GM12801 (cell line): ENCODE data around the gene CHCHD5.

Source experiments
- TF ChIP-seq, protein P1 (sequence below): IDR thresholded peaks from one replicate; pipeline ENCODE4 v1.5.1; 2011; ENCODE audit warnings: control low read depth; ENCODE audit not compliant: insufficient read length; ENCODE audit errors: extremely low read depth

Gene CHCHD5, protein sequence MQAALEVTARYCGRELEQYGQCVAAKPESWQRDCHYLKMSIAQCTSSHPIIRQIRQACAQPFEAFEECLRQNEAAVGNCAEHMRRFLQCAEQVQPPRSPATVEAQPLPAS

DNA sequence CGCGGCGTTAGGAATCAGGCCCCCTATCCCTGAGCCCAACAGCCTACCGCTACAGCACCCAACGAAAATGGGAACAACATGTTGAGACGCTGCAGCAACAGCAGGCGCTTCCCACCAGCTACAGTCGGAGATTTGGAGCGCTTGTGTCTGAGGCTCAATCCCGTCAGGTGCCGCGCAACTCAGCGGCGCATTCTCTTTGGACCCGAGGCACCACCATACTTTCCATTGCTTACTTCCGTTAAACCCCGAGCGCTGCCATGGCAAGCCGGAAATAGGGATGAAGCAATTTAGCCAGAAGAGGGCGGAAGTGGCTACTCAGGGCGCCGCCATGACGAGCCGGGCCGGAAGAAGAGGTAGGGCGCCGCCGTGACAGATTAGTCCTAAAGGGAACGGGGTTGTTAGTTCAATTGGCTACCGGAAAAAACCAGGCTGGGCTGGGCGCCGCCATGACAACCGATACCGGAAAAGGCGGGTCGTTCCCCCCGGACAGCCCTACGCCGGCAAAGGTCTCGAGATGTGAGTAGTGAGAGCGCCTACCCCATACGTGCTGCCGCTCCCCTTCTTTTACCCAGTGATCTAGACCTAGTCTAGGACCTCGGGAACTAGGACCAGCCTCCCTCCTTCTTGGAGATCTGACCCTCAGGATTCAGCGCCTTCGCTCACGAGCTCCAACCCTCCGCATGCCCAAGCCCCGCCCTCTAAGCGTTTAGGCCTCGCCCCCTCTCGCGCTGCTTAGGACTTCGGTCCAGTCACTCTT lies at the start of gene CHCHD5:
Gene CHCHD5 (plus strand): TSS at position 476 of the 757 bp plus-strand sequence. CDS start 39 bp downstream, at position 515.
- TF ChIP-seq, protein P1, sequence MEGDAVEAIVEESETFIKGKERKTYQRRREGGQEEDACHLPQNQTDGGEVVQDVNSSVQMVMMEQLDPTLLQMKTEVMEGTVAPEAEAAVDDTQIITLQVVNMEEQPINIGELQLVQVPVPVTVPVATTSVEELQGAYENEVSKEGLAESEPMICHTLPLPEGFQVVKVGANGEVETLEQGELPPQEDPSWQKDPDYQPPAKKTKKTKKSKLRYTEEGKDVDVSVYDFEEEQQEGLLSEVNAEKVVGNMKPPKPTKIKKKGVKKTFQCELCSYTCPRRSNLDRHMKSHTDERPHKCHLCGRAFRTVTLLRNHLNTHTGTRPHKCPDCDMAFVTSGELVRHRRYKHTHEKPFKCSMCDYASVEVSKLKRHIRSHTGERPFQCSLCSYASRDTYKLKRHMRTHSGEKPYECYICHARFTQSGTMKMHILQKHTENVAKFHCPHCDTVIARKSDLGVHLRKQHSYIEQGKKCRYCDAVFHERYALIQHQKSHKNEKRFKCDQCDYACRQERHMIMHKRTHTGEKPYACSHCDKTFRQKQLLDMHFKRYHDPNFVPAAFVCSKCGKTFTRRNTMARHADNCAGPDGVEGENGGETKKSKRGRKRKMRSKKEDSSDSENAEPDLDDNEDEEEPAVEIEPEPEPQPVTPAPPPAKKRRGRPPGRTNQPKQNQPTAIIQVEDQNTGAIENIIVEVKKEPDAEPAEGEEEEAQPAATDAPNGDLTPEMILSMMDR: no peak

DNA sequence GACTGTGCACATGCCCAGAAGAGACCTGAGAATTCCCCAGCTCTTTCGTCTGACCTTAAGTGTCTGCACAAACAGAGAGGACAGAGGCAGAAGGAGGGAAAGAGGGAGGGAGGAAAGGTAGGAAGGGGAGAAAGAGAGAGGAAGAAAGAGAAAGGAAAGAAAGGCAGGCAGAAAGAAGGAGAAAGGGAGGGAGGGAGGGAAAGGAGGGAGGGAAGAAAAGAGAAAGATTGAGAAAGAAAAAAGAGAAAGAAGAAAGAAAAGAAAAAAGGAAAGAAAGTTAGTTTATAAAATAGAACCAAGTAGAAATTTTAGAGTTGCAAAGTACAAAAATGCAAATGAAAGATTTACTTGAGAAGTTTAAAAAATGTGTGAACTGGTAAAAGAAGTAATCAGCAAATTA lies 49.6 kb upstream of the CHCHD5 start:
- TF ChIP-seq, protein P1: no peak

DNA sequence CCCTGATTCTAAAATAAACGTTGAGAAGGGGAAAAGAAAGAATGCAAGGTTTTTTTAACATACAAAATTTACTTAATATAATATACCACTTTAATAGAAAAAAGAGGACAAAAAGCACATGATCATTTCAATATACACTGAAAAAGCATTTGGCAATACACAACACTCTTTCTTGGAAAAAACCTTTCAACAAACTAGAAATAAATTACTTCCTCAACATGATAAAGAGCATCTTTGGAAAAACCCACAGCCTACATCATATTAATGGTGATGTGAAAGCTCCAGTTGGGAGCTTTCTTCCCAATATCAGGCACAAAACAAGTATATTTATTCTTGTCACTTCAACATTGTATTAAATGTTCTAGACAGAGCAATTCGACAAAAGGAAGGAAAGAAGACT lies 45.1 kb upstream of the CHCHD5 start:
- TF ChIP-seq, protein P1: no peak

DNA sequence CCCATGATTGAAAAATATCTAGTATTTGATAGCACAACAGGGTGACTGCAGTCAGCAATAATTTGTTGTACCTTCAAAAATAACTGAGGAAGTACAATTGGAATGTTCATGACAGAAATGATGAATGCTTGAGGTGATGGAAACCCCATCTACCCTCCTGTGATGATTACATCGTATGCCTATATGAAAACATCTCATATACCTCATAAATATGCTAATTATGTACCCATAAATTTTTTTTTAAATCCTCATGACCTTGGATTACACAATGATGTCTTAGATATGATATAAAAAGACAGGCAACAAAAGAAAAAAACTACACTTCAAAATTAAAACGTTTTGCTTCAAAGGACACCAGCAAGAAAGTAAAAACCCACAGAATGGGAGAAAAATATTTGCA lies 43.5 kb upstream of the CHCHD5 start:
- TF ChIP-seq, protein P1: no peak

DNA sequence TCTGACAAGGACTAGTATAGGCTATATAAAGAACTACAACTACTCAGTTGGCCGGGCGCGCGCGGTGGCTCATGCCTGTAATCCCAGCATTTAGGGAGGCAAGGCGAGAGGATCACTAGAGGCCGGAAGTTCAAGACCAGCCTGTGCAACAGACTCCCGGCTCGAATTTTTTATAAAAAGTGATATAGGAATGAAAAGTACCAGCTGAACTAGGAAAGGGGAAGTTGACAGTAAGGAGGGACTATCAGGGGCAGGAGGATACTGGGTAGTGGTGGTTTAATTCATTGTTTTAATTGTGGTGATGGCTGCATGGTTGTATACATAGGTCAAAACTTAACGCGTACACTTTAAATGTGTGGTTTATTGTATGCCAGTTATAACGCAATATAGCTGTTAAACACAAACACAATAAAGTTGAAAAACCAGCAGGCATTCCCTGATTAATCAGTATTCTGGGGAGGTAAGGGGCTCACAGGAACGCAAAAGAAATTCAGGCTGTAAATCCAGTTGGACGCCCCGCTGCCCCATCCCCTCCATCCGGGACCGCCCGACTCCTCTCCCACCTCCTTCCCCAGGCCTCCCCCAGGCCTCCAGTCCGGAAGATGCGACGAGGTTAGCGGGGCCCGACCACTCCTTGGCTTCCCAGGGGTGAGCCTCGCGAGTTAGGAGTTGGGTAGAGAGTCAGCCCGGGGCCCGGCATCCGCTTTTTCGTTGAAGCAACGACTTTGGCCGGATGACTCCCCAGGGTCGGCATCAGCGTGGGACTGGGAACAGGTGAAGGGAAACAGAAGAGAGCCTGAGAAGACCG lies 42.9 kb upstream of the CHCHD5 start:
- TF ChIP-seq, protein P1: no peak

DNA sequence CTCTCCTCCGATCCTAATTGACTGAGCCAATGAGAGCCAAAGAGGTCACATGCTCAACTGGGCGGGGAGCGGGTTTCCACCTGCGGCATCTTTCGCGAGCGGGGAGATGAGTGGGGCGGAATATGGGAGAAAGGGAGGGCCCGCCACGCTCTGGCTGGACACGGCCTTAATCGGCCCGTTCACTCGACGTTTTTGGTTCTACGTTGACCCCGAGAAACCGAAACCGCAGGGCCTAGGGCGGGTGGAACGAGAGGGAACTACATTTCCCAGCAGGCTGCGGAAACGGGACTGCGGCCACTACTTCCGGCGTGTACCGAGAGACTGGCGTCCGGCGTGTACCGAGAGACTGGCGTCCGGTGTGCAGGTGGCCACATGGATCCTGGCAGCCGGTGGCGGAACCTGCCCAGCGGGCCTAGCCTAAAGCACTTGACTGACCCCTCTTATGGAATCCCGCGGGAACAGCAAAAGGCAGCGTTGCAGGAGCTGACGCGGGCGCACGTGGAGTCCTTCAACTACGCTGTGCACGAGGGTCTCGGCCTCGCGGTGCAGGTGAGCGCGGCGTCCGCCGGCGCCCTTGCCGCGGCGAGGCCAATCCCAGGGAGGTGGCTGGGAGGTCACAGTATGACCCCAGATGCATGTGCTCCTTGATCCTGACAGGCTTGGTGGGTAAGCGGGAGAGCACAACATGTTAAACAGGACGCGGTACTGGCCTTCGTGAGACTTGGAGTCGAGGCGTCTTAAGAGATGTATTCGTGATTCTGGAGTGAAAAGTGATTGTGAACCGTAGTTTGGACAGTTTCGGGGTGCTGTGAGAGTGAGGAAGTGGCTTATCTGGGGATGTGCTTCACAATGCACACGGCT lies 42.1 kb upstream of the CHCHD5 start, which contains the start of gene POLR1B:
Gene POLR1B (plus strand): TSS at position 343 of the 861 bp plus-strand sequence. CDS start 30 bp downstream, at position 373.
- TF ChIP-seq, protein P1: no peak
